NCI-H1694 (cell line): ENCODE results near the gene ZNF182.
A peak's percentile ranks its signal among the peaks of the same experiment; 100 is the strongest.
"Not testable (repeated sequence)": the region's sequence is repeated elsewhere in the genome, so short reads cannot be mapped to it uniquely, and the experiment has no call there.

Experiments used
- DNase-seq: peaks from one replicate; lab custom pipeline; 2025; lab: John Stamatoyannopoulos, UW

The ZNF182 gene

DNA sequence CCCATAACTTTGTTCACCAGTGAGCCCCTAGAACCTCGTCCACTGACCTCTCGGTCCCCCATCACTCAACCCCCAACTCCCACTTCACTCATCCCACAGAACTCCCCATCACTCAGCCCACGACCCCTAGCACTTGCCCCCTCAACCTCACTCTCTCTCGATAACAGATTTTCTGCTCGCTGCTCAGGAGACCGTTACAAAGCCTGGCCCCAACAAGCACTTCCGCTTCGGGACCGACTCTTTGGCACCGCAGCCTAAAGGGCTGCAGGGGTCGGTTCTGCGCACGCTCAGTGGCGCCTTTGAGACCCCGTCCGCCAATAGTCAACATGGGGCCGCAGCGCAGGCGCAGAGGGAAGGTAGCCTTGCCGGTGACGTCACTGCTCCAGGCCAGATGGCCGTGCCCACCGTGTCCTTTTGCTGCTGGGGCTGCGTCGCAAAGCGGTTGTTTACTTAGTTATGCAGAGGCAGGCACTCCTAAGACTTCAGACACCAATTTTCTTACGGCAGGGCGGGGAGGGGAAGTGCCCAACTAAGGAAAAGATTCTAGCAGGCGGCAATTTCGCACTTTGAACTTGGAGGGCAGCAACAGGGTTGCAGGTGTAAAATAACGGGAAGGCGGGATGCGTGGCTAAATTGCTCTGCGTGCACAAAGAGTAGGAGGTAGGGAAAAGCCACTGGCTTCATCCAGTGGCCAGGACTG, at the start of gene ZNF182:
ZNF182 (minus strand) TSS at position 232 of the 700 bp plus-strand sequence. CDS start 1,380 bp downstream, outside the sequence.
- peak; percentile 92 for DNase-seq

DNA sequence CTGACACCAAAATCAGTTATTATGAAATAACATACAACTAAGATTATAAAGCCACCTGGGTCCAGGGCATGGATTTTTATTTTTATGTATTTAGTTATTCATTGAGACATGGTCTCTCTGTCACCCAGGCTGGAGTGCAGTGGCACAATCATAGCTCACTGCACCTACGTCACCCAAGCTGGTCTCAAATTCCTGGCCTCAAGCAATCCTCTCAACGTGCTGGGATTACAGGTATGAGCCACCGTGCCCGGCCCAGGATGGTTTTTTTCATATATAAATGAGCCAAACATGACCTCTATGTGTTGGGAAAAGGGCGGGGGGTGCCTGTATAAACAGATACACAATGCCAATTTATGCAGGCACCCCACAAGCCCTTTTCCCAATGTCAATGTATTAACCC, 43.1 kb upstream of the ZNF182 start:
- no peak for DNase-seq

DNA sequence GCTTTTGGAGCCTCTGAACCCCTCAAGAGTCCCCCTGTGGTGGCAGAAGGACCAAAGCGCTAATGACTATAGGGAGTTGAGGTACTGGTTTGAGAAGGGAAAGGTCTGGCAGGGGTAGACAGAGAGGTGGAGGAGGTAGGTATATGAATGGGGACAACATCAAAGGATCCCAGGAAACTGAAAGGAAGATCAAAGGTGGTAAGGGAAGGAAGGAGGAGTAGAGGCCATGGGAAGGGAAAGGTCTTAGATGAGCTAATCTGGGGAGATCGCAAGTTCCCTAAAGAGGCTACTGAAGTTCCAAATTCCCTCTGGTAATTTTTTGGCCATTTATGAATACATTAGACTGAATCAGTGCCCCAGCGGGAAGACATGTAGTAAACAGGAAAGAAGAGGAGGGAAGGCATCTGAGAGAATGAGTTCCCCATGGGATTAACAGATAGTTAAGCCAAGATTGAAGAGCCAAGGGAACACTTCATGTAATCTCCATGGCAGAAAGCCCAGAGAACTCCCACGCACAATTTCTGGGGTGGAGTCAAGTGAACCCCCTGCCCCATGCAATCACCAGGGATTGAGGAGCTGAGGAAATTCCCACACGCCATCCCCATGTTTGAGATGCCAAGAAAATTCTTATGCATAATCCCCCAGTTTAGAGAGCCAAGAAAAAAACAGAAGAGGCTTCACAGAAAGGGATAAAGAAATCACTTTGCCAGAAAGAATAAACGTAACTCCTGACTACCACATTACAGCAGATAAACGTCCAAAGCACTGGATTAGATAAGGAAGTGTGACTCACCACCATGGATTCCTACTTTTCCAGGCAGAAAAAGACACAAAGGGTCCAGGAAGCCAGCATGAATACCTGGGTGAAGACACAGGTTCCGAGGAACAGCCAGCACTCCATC, 41.9 kb upstream of the ZNF182 start:
- DNase-seq, result no peak

DNA sequence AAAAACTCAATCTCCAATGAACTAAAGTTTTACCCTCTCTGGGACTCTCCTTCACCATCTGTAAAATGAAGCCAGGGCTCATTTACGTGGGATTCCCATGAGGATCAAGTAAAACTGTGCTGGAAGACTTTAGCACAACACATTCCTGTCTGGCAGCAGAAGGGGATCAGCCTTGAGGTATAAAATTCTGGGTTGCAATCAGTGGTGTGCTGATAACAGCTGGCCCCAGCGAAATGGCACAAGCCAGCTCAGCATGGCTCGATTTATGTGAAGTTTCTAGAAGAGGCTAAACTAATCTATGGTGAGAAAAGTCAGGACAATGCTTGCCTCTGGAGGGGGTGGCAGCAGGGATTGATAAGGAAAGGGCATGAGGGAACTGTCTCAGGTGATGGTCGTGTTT, 39.3 kb upstream of the ZNF182 start:
- no peak for DNase-seq

DNA sequence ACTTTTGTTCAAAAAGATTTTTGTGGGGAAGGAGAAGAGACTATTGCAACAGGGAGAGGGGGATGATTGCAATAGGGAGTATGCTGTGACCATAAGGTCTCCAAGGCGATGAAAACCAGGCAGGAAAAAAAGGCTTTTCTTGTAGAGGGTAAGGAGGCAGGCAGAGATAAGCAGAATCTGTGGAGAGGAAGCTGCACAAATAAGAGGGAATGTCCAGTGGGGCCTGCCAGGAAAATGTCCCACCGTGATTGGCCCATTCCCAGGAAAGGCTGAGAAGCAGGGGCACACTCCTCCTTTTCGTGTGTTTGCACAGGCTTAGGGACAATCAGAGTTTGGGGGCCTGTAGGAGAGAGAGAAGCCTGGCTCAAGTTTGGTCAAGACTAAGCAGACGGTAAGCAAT, 32.1 kb upstream of the ZNF182 start:
- no peak for DNase-seq

DNA sequence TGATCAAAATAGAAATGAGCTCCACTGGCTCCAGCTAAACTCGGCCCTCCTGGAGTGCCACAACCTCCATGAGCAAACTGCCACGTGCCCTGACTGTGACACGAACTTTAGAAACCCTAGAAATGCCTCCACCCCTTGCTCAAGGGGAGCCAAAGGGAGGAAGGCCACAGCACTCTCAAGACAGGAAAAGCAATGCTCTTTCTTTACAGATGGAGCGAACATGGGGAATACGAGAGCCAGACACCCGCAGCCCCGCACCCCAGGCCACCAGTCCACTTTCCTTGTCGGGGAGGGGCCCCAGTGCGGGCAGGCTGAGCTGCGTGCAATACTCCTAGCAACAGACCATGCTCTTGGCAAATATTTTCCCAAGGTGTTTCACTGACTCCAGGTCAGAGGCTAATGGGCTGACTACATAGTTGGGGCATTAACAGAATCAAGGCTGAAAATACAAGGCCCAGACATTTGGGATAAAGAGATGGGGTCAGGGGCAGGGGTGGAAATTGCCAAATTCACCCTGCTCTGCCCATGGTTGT, 26.9 kb upstream of the ZNF182 start:
- DNase-seq, result not testable (repeated sequence)

DNA sequence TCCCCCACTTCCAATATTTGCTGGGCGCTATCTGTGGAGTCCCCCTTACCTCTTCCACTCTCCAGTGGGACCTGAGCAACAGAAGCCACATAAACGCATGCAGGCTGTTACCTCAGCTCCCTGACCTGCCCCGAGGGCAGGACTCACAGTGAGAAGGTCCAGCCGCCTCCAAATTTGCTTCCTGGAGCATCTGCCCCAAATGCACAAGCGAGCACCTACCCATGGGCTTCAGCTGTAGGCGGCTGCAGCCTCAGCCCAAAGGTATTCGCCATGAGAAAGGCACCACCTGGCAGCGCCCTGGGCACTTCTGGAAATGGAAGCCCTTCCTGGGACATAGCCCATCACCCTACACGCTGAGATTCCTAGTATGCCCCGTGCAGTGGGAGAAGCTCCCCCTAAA, 26.4 kb upstream of the ZNF182 start:
- no peak for DNase-seq

DNA sequence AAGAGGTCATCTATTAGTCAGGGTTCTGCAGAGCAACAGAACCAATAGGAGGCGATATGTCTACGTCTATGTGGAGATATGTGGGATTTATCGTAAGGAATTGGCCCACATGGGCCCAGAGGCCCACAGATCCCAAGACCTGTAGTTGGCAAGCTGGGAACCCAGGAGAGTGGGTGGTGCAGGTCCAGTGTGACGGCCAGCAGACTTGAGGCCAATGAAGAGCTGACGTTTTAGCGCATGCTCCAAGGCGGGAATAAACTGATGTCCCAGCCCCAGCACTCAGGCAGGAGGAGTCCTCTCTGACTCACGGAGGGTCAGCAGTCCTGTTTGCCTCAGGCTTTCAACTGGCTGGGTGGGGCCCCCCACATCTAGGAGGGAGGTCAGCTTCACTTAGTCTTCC, 24.3 kb upstream of the ZNF182 start:
- DNase-seq, result no peak

DNA sequence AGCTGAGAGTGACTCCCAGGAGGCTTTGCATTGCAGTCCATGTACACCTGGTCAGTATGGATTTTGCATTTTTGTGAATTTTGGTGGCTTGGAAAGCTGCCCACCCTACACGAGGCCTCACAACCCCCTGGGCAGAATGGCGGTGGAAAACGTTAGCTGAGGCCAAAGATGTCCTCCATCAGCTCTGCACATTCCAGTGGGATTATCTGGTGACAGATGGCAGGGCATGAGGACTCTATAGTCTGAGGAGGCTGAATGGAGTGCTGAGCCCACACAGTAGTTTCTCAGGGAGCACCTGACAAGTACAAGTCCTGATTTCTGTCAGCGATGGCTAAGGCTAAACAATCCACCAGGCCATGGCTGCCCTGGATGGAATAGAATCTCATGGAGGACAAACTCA, 23.8 kb upstream of the ZNF182 start:
- DNase-seq, result not testable (repeated sequence)

DNA sequence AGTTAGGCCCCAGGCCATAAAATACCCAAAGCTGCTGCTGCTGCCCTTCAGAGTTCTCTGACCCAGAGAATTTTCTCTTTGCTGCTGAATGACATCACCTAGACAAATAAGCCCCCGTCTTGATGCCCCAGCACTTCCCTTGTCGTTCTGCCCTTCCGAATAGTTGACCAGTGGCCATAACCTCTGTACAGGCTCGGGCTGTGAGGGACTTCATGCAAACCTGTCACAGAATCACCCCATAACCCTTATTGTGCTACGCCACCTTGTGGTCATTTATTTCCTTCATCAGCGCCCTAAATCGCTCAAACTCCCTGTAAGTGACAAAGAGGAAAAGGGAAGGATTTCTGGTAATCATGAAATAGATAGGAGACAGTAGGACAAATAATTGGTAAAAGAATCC, 21.8 kb upstream of the ZNF182 start:
- peak; percentile 60 for DNase-seq

DNA sequence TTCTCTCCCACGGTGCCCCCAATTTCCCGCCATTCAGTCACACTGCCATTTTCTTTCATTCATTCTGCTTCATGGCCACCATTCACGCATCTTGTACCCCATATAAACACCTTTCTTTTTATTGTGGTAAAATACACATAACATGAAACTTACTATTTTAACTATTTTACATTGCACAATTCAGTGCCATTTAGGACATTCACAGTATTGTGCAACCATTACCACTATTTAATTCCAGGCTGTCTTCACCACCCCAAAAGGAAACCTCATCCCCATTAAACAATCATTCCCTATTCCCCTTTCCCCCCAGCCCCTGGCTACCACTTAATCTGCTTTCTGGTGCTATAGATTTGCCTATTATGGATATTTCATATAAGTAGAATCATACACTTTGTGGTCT, 18.9 kb upstream of the ZNF182 start:
- no peak for DNase-seq

DNA sequence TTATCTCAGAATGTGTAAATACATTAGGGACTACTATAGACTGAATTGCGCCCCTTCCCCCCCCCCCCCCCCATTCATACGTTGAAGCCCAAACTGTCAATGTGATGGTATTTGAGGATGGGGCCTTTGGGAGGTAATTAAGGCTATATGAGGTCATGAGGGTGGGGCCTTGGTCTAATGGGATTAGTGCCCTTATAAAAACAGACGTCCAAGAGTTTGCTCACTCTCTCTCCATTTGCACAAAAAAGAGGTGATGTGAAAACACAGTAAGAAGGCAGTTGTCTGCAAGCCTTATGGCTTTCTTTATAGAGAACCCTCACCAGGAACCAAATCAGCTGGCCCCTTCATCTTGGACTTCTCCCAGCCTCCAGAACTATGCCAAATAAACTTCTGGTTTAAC, 18.3 kb upstream of the ZNF182 start:
- DNase-seq, result no peak

DNA sequence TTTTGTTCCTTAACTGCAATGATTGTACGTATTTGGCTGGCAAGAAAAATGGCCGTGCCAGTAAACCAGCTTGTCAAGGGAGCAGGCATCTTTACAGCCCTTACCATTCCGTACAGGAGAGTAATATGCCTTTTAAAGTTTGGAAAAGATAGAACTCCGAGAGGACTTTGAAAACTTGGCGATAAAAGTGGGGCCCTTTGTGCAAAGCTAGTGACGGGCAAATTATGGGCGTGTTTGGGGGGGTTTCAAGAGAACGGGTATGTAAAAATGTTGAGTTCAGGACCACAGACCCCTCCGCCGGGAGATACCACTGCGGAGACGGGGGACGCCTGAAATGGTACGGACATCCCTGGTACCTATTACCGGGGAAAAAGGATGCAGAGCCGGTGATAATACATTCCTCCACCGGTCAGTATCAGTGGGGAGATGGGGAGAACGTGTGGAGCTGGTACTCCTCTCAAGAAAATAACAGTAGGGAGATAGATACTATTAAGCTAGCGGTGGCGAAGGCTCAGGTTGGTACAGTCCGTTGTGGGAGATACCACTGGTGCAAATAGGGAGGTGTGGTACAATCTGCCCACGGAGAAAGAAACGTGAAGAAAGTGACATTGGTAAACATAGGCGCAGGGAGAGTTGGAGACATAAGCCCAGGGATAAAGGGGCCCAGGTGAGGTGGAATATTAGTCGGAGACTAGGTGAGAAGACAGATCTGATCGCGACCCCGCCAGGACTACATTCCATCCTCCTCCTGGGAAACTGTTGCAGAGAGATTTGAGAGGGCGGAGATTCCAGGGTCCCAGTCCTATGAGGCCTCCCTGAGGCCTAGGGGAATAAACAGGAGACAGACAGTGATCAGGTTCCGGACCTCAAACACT, 17.5 kb upstream of the ZNF182 start:
- peak; percentile 73 for DNase-seq

DNA sequence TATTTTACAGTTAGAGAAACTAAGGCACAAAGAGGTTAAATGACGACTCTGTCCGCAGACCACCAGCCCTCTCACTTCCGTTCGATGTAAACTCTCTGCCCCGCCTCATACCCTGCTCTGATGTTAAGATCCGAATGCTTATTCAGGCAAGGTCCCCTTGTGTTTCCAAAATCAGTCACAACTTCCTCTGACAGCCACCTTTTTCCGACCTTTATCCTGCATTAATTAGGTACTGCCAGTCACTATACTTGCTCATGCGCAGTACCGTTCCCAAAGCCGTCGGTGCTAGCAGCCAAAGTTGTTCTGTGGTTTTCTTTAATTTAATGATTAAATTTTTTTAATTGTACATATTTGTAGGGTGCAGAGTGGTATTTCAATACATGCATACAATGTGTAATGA, 16.7 kb upstream of the ZNF182 start:
- DNase-seq, result not testable (repeated sequence)

DNA sequence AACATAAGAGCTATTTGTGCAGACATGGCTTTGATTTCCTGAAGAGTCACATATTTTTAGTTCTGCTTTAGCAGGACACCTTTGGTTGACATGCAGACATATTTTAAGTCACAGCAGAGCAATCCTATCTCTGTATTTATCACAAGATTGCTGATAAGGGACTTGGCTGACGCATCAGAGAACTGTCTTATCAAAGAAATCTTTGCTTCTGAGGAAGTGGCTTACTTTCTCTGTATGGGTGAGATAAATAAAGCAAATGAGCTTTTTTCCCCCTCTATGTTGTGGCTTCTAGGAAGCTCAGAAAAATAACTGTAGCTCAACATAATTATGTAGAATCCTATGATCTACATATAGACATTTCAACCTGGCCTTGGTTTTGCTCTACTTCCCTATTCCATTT, 16.1 kb upstream of the ZNF182 start:
- DNase-seq, result not testable (repeated sequence)

DNA sequence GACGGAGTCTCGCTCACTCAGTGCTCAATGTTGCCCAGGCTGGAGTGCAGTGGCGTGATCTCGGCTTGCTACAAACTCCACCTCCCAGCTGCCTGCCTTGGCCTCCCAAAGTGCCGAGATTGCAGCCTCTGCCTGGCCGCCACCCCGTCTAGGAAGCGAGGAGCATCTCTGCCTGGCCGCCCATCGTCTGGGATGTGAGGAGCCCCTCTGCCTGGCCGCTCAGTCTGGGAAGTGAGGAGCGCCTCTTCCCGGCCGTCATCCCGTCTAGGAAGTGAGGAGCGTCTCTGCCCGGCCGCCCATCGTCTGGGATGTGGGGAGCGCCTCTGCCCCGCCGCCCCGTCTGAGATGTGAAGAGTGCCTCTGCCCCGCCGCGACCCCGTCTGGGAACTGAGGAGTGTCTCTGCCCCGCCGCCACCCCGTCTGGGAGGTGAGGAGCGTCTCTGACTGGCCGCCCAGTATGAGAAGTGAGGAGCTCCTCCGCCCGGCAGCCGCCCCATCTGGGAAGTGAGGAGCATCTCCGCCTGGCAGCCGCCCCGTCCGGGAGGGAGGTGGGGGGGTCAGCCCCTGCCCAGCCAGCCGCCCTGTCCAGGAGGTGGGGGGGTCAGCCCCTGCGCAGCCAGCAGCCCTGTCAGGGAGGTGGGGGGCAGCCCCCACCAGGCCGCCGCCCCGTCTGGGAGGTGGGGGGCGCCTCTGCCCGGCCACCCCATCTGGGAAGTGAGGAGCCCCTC, 13.0 kb upstream of the ZNF182 start:
- DNase-seq, result not testable (repeated sequence)

DNA sequence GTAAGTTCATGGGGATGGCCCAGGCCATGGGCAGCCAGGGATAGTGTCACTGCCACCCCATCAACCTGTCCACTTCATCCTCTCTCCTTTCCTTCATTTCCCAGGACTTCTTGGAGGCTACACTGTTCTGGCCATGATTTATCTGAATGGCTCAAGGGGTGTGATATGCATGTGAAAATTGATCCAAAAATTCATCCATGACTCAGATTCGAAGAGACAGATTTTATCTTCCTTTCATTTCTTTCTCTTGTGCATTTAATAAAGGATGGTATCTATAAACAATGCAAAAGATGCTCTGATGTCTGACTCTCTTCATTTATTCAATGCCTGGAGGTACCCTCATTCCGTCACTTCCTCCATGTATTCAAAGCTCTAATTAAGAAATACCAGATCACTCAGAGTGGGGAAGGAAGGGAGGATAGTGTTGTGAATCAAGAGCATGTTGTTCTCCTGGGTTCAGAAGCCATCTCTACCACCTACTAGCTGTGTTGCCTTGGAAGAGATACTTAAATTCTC, 5.7 kb upstream of the ZNF182 start:
- DNase-seq, result not testable (repeated sequence)

DNA sequence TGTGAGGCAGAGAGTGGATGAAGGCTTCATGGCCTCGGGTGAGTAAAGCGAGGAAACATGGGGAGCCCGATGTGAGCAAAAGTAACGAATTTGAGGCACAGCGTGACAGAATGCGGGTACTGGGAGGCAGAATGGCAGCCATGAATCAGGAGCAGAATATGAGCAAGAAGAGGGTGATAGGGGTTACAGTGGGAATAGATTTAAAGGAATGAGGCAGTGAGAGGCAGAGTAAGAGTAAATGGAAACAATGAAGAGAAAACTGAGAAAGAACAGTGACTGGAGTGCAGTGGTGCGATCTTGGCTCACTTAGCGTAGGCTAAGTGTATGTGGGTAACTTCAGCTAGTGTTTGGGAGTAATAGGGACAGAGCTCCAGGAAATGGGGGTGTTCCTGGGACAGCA, 2.9 kb upstream of the ZNF182 start, which contains the start of gene SPACA5:
SPACA5 (plus strand) TSS at position 301 of the 400 bp plus-strand sequence. CDS start 815 bp downstream, outside the sequence.
- DNase-seq, result not testable (repeated sequence)

DNA sequence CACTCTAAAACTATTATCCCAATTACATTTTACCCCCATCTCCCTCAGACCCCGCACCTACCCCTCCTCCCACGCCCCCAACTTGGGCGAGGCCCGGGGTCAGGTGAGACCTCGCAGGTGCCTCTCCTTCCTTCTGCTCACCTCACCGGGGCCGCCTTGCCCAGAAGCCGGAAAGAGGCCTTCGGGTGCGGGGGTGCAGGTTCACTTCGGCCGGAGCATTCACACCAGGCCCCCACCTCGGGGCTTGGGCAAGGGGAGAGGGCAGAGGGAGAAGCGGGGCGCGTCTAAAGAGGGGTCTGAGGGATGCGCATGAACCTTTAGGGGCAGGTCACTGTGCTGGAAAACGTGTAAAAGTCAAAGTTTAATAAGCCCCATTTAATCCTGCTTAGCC, 427 bp downstream of the ZNF182 start:
- DNase-seq, result no peak

DNA sequence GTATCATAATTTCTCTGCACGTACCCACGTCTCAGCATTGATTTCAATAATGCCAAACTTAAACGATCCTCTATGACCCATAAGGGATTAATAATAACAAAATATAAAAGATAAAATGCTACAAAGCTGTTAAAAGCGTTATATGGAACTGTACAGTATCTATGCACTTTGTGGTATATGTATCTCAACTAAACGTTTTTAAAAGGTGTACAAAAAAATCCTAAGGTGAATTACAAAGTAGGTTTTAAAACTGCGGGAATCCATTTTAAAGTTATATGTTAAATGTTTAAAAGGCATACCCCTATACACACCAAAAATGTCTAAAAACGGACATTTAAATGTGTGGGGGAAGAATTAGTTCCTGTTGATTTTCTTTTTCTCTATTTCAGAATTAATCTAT, 860 bp downstream of the ZNF182 start:
- no peak for DNase-seq

DNA sequence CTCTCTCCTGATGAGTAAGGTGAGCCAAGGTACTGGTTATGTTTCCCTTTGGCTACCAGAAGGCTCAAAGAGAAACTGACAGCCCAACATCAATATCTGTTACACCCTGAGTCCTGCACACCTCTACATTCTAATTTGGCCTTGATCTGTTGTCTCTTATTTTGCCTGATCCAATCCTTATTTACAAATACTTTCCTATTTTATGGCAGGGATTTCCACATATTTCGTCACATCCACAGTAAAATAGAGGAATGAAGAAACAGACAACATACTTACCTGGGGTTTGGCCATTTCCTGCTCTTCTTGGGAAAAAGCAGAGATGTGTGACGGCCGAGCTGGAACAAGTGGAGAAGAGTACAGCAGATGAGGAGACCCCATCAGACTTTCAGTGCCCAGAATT, 1.5 kb downstream of the ZNF182 start:
- DNase-seq, result no peak
